Non-pigmented ciliary epithelial cell (primary cell): ENCODE results near the gene CBLB.

Experiments
- DNase-seq: peaks from one replicate; pipeline ENCODE4 v3.0.0-alpha.2; 2010; ENCODE audit warnings: low read depth

The CBLB gene

GRCh38 chr3:105869861-105870755, 1.3 kb upstream of the CBLB start:
- no peak for DNase-seq

DNA sequence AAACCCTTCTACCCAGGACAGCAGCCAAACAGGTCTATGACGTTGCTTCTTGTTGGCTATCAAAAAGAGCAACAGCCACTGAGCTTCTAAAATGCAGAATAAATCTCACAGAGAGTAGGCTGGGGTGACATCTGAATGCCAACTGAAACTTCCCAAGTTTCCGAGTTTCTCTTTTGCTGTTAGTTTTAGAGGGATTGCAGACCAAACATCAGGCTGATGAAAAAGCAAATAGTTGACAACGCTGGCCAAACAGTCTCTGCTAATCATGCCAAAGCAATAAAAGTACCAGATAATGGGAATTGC, 670 bp upstream of the CBLB start:
- DNase-seq = no peak

DNA sequence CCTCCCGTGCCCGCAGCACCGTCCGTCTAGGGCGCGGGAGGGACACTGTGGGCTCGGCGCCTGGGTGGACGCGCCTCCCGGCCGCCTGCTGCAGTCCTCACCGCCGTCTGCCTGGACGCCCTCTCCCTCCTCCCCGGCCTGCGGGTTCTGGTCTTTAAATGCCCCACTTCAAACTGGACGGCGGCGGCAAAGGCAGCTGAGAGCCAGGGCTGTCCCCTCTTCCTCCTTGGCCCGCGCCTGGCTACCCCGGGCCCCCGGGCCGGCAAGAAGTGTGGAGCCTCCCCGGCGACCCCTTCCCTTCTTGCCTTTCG, 426 bp downstream of the CBLB start:
- DNase-seq = no peak

- no peak for DNase-seq
These were observed 941 bp downstream of the CBLB start for GRCh38 chr3:105867712-105868430.

DNA sequence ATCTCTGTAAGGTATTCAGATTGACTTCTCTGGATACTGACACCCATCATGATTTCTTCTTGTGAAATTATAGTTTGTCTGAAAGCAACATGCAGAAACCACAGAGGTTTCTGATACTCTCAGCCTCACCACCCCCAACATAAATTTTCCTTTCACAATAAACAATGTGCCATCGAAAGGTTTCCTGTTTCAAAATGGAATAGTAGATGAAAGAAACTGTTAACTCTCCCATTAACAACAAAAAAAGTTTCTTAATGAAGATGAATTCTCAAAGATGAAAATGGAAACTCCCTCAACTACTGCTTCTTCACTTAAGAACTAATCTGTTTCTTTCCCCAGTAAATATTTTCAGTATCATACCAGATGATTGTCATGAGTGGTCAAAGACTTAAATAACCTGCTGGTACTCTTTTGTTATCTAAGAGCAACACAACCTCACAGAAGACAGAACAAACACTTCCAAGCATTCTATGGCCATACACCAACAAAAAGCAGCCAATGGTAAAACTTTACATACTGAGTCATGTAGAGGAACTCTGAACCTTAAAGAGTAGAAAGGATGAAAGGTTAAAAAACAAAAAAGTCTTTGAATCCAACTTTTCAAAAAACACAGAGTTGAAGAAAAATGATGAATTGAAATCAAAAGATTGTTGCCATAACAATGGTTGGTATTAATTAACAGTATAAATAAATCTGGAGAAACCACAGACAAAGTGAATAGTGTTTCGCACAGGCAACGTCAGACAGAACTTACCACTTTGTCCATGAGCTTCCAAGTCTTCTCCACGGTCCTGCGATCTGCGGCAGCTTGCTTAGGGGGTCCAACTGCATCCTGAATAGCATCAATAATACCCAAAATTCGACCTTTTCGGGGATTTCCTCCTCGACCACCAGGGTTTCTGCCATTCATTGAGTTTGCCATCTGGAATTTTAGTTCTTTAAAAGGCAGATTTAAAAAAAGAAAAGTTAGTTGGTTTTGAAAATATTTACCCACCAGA, 1.9 kb downstream of the CBLB start:
- no peak for DNase-seq

GRCh38 chr3:105865867-105866350, 2.9 kb downstream of the CBLB start:
- DNase-seq = no peak

- DNase-seq = no peak
These were observed 3.7 kb downstream of the CBLB start for GRCh38 chr3:105865016-105865623.

DNA sequence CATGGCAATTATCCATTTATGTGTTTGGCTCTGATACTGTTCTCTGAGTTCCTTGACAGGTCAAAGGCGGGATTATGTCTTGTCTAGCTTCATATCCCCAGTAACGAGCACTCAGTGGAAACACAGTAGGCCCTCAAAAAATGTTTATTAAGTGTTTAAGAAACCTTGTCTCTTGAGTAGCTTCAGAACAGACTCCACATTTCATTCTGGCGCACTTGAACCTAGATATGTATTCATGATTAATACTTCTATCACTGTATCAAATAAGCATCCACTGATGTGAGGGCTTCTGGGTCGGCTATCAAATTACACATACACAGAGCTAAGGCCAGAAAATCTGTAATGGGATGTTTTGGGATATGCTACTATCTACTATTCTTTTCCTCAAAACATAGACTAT, 4.6 kb downstream of the CBLB start:
- no peak for DNase-seq

DNA sequence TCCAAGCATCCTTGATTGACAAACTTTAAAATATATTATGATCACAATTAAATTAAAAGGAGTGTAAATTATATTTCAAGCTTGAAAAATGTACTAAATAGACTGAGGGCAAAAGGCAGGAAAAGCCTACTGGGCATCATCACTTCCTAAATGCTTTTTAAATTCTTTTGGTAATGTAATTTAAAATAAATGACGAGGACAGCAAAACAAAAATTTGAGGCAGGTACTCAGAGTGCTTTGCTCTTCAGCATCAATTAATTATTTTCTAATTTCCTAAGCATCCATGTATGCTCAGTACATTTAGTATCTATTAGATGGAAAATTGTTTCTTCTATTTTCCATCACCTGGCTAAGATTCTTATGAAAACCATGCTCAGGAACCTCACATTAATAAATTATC, 5.2 kb downstream of the CBLB start:
- DNase-seq = no peak

GRCh38 chr3:105862217-105862616, 6.6 kb downstream of the CBLB start:
- no peak for DNase-seq

GRCh38 chr3:105860641-105861040, 8.2 kb downstream of the CBLB start:
- DNase-seq = no peak

DNA sequence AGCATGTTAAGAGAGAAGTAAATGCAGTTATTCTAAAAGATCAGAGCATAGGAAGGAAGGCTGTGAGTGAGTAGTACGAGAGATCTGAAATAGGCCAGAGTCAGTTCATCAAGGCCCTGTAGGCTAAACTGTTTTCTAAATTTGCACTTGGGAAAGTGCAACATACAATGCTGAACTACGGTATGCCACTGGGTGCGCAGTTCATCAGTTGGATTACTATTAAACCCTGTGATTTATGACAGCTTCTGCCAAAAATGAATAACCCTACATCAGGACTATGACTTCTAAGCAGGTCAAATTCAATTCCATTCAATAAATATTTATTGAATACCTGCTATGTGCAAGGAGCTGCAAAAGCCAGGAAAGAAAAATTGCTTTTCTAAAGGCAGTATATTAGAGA, 10.8 kb downstream of the CBLB start:
- no peak for DNase-seq

- DNase-seq = no peak
These were observed 11.2 kb downstream of the CBLB start for GRCh38 chr3:105857601-105858000.

- no peak for DNase-seq
These were observed 12.2 kb downstream of the CBLB start for GRCh38 chr3:105856605-105857004.

DNA sequence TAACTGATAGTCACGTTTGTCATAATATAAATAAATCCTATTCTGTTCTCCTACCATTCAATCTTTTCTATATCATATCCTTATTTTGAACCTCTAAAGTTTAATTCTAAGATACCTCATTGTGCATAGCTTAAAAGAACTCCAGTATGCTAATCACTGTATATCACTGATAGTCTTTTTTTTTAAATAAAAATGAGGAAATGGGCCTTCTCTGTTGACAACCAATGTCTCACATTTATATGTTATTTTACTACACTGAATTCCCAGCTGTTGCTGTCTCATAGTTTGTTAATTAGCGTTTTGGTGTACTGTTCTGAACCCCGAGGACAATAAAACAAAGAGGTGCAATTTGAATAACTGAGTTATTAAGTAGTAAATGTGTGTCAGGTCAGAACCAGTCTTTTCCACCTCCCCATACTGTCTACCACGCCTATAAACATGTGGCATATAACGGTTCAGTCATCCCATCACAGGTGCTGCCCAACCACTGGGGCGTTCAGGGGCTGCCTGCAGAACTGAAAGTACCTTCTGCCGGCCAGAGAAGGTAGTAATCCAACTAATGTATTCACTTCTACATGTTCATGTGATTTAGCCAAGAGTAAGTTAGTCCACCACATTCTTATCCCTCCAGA, 14.9 kb downstream of the CBLB start:
- no peak for DNase-seq

DNA sequence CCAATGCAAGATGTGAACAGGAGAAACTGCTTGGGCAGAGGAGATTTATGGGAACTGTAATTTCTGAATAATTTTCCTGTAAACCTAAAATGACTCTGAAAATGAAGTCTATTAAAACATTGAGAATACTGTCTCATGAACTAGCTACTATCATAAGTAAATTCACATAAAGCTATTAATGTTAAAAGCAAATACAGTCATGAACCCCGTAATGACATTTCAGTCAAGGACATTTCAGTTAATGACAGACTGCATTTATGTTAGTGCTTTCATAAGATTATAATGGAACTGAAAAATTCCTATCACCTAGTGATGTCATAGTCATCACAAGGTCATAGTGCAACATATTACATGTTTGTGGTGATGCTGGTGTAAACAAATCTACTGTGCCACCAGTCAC, 17.2 kb downstream of the CBLB start:
- no peak for DNase-seq

DNA sequence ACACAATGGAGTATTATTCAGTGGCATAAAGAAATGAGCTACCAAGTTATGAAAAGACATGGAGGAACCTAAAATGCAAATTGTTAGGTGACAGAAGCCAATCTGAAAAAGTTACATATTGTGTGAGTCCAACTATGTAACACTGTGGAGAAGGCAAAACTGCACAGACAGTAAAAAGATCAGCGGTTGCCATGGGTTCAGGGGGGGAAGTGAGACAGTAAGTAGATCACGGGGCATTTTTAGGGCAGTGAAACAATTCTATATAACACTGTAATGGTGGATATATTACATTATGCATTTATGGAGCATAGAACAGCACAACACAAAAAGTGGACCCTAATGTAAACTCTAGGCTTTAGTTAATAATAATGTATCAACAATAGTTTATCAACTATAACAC, 17.6 kb downstream of the CBLB start:
- no peak for DNase-seq

DNA sequence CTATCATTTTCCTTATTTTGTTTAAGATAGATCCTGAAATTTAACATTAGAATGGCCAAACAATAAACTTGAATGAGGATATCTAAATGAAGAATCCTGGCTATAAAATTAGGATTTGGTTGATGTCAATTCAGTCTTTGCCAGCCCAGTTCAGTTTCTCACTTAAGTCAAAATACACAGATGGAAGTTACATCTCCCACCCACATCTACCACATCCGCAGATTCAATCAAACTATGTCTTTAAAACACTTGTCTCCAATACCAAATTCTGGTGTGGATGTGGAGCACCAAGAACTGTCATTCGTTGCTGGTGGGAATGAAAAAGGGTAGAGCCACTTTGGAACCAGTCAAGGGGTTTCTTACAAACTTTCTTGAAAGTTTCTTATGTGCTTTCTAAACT, 18.2 kb downstream of the CBLB start:
- DNase-seq = no peak

- no peak for DNase-seq
These were observed 20.0 kb downstream of the CBLB start for GRCh38 chr3:105848821-105849220.

- no peak for DNase-seq
These were observed 20.9 kb downstream of the CBLB start for GRCh38 chr3:105847865-105848264.

GRCh38 chr3:105847452-105847851, 21.4 kb downstream of the CBLB start:
- no peak for DNase-seq

DNA sequence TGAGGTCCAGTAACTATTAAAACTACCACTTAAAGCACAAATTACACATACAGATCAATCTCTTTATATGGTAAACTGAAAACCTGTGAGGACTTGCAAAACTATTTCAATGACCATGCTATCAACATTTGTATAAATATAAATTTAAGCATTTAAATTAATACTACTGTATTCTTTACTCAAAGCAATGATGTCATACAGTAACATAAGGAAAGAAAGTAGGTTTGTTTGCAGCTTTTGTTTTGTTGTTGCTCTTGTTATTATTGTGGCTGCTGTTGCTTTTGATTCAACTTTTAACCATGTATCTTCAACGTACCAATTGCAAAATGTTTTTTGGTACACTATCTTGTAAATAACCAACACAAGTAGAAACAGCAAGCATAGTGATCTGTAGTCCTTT, 22.0 kb downstream of the CBLB start:
- DNase-seq = no peak
